ENCODE results near the gene MRPL16. TPM values are rescaled to one million over a fixed set of nuclear protein-coding genes. Genes with fewer than 3 reads are reported as not detected.

MRPL16 gene
- polyA plus RNA-seq, 4 donors, result 41.1 to 113 (median 58.6) TPM

- Histone ChIP-seq H3K4me3 (ENCODE audit: low read depth in 1 of 3, low read length in 3 of 3) (peak overlapping the region in 2 of 3 donors; percentile 86), H3K4me1 (ENCODE audit: control insufficient read depth in 3 of 3, insufficient read depth in 2 of 3, low read depth in 1 of 3, low read length in 2 of 3) (peaks cover 4 to 35% (median 4%) of the 10 kb centered on the region in 3 donors), H3K36me3 (ENCODE audit: control insufficient read depth in 3 of 3, insufficient read depth in 2 of 3, low read depth in 1 of 3, low read length in 3 of 3) (peaks cover 0 to 26% (median 3%) of the 10 kb centered on the region in 3 donors), H3K27ac (ENCODE audit: low read depth in 1 of 3, low read length in 2 of 3) (peak overlapping the region; percentile 38 to 98 (median 96)), H3K9me3 (ENCODE audit: control insufficient read depth in 2 of 2, insufficient read depth in 1 of 2, low read depth in 1 of 2, low read length in 1 of 2) (no peaks in the 10 kb centered on the region), H3K27me3 (ENCODE audit: control insufficient read depth in 3 of 3, insufficient read depth in 3 of 3, low read length in 3 of 3) (no peaks in the 10 kb centered on the region)
- DNase-seq, result no peak
- 9 to 42% (median 29%) methylated on average over 3 of the region's 3 CpGs for WGBS, 3 donors
- FAIRE-seq, result no peak
These were observed 54.1 kb downstream of the MRPL16 start for GRCh38 chr11:59756558-59756840.

Other genes with a start within 250 kb of the MRPL16 start
- gene OSBP, start 195.0 kb downstream of the MRPL16 start, polyA plus RNA-seq, result 10 to 100 TPM; 22.2 to 45.3 (median 26.6) TPM
- gene PATL1, start 141.7 kb downstream of the MRPL16 start, polyA plus RNA-seq, result 10 to 100 TPM; 14.5 to 36.2 (median 19.0) TPM
- gene OR10V1, start 96.9 kb downstream of the MRPL16 start, polyA plus RNA-seq, result not detected
- gene STX3, start 55.4 kb downstream of the MRPL16 start, polyA plus RNA-seq, result 10 to 100 TPM; 34.9 to 91.8 (median 60.8) TPM
- 1 to 10 TPM in 1 of 4 donors, under 1 TPM in 1, not detected in 2; 0.13 to 2.1 TPM for gene CBLIF, start 34.7 kb upstream of the MRPL16 start, polyA plus RNA-seq
- 1 to 10 TPM in 1 of 4 donors, under 1 TPM in 1, not detected in 2; 0.03 to 1.9 TPM for gene TCN1, start 55.7 kb upstream of the MRPL16 start, polyA plus RNA-seq
- not detected for gene OOSP3, start 68.0 kb upstream of the MRPL16 start, polyA plus RNA-seq
- not detected for gene OOSP1, start 127.7 kb upstream of the MRPL16 start, polyA plus RNA-seq
- under 1 TPM in 1 of 4 donors, not detected in 3; 0.09 TPM for gene OOSP4A, start 153.3 kb upstream of the MRPL16 start, polyA plus RNA-seq
- not detected for gene OOSP4B, start 206.4 kb upstream of the MRPL16 start, polyA plus RNA-seq
- gene OOSP2, start 229.6 kb upstream of the MRPL16 start, polyA plus RNA-seq, result not detected
- under 1 TPM in 1 of 4 donors, not detected in 3; 0.38 TPM for gene MS4A3, start 245.9 kb upstream of the MRPL16 start, polyA plus RNA-seq

Data from small intestine (tissue), 7 donors.